GM21390 (cell line): Measurements from ENCODE around the gene TUFT1.
"Not testable (repeated sequence)": the region's sequence is repeated elsewhere in the genome, so short reads cannot be mapped to it uniquely, and the experiment has no call there.

Experiments
- ATAC-seq: cut with Tn5 transposase; IDR thresholded peaks from one replicate; pipeline ENCODE4 v1.9.1; 2021; ENCODE audit not compliant: unreplicated experiment

TUFT1 gene

DNA sequence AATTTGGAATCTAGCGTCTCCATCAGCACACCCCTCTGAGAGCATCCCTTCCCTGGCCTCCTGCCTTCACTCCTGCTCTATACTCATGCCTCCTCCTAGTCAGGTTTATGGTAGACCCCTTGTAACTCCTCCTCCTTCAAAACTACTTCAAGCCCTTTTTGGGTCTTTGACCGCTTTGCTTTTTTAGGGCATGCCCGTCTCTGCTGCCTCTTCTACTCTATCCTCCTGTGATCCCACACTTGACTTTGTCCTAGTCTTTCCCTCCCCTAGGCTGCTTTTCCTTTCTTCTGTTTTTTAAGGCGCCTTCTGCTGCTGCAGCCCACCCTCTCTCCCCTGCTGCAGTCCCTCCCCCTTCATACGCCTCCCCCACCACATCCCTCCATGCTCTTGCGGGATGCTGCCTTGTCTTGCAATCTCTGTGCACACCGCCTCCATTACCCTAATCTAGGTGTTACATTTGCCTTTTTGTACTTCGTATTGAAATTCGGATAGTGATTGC lies 73.2 kb downstream of the TUFT1 start:
- no peak for ATAC-seq

DNA sequence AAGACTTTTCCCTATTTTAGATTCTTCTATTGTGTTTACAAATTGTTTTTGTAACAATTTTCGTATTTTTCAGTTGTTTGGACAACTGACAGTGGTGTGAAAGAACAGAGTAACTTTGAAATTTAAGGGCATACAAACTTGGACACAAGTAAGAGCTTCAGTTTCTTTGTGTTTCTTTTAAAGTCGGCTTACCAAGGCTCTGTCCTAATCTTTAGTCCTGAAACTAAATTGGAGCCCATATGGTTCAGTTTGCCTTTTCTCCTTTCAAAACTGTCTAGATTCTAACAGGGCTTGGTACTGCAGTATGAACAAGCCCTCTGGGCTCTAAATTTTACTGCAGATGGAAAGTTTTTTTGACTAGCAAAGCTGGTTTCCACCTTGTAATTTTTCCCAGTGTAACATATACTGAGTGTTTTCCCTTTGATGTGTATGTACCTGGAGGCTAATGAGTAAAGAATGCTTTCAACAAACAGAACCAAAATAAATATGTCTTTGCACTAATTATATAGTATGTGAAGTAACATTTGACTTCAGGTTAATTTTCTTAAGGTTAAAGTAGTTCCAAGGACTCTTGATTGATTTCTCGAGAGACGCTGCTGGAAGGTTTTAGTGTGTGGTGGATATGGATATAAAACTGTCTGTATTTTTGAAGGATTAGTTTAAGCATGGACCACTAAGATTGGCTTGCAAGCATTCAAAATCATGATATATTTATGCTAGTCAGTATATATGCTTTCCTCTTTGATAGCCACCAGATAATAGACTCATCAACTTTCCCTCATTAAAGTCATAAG lies 75.8 kb downstream of the TUFT1 start:
- no peak for ATAC-seq

DNA sequence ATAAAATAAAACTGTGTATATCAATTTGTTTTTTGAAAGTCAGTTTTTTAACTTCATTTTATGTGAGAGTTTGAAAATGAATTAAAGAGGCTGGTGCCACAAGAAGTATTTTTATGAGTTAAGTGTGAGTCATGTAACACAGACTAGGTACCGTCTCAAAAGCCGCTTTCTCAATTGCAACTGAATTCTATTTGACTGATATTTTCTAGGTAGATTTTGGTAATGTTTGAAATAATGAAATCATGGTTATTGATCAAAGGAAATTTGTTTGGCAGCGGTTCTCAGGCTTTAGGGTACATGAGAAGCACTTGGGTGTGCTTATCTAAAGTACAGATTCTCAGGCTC lies 76.4 kb downstream of the TUFT1 start:
- no peak for ATAC-seq

DNA sequence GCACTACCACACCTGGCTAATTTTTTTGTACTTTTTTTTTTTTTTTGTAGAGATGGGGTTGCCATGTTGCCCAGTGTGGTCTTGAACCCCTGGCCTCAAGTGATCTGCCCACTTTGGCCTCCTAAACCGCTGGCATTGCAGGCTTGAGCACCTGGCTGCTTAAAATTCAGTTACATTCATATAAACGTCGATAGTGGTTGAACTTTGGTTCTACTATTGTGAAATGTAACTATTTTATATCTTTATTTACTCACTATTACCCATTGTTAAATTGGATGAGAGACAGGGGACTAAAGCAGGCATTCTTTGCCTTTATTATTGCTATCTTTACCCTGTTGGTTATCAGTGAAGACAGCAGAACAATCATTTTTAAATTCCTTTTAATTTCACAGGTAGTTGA lies 77.9 kb downstream of the TUFT1 start:
- no peak for ATAC-seq

DNA sequence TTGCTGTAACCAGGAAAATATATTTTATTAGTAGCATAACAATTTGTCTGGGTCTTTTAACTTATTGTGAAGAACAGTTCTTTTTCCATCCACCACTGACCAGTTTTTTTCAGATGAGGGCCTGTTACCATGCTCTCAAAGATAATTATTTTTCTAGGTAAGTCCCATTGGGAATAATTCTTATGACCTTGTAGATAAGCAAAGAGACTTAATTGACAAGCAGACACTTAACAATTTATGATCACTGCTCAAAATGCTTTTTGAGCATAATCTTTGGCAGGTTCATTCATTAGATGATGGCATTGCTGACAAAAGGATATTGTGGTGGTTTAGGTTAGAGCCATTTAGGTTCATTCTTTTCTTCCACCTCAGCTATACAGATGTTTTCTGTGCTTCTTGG lies 78.4 kb downstream of the TUFT1 start:
- no peak for ATAC-seq

DNA sequence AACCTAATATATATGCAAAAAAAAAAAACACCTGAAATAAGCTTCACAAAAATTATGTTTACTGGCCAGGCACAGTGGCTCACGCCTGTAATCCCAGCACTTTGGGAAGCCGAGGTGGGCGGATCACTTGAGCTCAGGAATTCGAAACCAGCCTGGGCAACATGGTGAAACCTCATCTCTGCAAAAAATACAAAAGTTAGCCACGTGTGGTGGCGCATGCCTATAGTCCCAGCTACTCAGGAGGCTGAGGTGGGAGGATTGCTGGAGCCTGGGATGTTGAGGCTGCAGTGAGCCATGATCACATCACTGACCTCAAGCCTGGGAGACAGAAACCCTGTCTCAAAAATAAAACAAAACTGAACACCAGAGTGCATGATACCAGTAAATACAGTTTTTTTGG lies 78.9 kb downstream of the TUFT1 start:
- not testable (repeated sequence) for ATAC-seq

DNA sequence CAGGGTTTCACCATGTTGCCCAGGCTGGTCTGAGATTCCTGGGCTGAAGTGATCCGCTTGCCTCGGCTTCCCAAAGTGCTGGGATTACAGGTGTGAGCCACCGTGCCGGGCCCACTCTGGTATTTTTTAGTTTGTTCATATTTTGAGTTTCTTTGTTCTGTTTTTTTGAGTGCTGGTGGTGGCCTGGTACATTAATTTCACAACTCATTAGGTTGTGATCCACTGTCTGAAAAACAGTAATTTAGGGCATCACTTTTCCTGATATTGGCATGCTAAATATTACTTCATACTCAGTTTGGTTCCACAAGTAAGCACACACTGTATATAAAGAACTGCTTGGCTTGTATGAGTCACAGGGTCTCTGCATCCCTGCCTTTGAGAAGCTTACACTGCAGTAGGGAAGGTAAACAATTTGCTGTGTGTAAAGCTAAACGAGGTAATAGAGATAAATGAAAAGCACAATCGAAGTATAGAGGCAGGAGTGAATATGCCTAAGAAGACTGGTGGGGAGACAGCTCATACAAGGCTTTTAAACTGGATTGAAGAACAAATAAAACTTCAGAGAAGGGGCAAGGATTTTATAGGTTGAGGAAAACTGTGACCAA lies 79.5 kb downstream of the TUFT1 start:
- no peak for ATAC-seq

DNA sequence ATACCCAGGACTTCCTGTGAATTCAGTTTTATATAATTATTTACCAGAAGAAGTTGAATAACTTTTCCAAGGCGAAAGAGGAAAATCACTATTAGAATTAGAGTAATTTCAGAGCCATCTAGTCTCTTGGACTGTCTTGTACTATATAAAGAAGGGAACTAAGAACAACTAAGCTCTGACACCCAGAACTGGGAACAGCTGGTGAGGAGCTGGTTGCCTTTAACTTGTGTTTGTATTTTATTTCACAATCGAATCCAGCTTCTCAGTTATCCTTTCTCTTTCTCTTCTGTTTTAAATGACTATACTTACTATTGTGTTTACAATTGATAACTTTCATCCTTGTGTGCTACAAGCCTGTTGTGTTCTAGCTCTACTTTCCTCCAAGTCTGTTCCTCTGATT lies 80.2 kb downstream of the TUFT1 start:
- ATAC-seq: no peak

DNA sequence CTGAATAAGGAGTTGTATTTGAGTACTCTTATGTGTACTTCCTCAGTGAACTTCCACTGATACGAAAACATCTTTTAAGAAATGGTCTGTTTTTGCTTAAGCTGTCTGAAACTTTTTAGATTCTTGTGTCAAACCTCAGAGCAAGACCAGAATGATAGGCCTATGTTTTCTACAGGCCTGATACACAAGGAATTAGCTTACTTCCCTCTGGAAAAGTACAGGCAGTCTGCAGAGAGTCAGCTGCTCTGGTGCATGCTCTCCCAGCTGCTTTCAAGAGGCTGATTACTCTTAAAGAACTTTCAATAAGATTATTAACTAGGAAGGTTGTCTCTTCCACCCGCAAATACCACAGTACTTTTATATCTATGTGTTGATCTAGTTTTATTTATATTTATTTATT lies 81.2 kb downstream of the TUFT1 start:
- ATAC-seq: no peak

DNA sequence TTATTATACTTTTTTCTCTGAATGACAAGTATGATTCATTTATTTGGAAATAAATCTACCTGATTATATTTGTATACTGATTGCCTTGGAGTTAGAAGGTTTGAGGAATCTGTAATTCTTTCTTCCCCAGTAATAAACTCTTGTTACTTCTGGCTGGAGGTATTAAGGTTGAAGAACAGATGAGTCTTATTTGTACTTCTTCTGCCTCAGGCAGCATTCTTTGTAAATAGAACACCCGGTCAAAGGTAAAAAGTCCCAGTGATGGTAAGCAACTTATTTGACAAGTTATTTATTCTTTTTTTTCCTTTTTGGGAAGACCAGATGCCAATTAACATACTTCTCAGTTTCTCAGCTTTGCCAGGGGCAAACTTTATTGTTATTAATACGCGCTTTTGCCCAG lies 84.7 kb downstream of the TUFT1 start:
- no peak for ATAC-seq

DNA sequence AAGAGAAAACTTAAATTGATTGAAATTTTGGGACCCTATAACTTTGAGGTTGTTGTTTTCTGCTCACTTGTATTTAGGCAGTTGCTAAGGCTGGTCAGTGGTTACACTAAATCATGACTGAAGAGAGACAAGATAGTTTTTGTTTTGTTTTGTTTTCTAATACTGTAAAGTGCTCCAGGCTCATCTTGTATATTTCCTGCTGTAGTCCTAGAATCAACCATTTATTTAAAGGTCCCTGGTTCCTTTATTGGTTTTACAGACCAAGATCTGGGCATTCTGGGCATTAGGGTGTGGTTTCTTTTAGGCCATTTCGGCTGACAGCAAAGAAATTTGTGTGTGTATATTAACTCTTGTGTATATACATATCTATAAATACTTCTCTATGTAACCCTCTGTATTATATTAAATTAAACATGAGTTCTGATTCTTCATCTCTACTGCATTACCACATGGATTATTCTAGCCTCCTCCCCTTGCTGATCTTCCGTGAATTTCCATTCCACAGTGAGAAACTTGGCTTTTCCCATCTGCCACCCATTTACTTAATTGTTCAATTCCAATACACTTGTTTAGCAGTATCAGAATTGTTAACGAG lies 86.7 kb downstream of the TUFT1 start:
- ATAC-seq: no peak

DNA sequence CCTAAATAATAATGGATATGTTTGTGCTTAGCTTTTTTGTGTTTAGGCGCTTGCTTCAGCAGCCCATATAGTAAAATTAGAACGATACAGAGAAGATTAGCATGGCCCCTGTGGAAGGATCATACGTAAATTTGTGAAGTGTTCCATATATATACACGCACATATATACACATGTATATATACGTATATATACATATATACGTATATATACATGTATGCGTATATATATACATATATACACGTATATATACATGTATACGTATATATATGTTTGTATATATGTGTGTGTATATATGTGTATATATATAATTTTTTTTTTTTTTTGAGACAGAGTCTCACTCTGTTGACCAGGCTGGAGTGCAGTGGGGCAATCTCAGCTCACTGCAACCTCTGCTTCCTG lies 89.2 kb downstream of the TUFT1 start:
- no peak for ATAC-seq
